Superior temporal gyrus (tissue), 1 donor: ENCODE data around the gene SVOPL.
"Not testable (repeated sequence)": the region's sequence is repeated elsewhere in the genome, so short reads cannot be mapped to it uniquely, and the experiment has no call there.

Experiments used
- DNase-seq: peaks from one replicate; pipeline ENCODE4 v3.0.0-alpha.2; 2016; ENCODE audit errors: extremely low spot score

The SVOPL gene

DNA sequence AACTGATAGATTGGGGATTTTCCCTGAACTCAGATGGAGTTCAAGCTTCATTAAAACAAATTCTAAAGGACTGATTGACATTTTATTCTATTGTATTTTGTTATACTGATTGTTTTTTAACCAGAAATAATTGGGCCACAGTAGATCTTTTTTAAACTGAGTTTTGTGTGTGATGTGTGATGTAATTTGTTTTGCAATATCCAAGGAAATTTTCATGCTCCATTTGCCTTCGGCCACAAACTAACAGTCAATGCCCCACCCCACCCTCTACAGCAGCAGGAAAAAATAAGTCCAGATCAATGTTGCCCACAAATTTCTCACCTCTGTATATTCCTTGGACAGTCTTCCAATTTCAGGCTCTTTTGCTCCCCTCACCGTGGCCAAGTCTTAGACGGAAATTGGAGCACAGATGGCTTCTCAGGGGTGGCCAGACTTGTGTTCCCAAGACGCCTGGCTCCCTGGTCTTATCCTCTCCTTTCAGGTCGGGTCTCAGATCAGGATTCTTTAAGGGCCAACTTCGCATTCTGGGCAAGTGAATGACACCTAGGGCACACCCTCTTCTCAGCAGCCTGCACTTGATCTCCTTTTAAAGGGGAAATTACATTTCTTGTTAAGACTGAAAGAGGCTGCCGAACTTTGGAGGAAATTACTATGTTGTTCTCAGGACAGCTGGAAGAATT, at the start of gene SVOPL:
SVOPL (minus strand) TSS at position 506 of the 680 bp plus-strand sequence. CDS start 22,317 bp downstream, outside the sequence.
- no peak for DNase-seq

DNA sequence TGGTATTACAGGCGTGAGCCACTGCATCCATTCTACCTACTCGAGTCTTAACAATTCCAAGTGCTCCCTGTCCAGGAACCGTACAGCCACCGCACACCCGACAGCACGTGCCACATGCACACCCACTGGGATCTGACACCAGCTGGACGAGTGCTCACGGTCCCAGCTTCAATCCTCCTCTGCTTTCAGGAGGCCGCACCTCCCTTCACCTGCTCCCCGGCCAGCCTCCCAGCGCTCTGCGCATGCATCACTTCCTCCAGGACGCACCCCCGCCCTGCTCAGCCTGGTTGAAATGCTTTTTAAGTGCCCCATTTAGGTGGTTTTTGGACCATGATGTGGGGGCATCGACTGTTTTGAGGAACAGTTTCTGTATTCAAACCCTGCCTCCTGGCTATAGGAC, 49.3 kb upstream of the SVOPL start:
- no peak for DNase-seq

GRCh38 chr7:138749960-138750359, 48.8 kb upstream of the SVOPL start:
- DNase-seq, result no peak

DNA sequence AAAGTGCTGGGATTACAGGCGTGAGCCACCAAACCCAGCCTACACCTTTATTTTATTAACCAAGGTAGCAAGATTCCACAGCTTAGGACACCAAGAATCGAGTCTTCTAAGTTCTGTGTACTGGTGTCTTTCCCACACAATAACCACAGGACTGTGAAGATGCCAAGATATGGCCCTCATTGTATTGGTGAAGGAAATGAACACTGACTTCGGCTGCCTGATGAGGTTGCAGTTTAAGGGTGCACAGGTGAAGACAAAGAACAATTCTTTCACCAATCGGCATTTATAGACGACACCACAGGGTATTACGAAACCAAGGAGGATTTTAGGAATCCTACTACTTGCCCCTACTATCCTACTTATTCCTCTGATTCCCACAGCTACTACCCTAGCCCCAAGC, 47.5 kb upstream of the SVOPL start:
- no peak for DNase-seq

DNA sequence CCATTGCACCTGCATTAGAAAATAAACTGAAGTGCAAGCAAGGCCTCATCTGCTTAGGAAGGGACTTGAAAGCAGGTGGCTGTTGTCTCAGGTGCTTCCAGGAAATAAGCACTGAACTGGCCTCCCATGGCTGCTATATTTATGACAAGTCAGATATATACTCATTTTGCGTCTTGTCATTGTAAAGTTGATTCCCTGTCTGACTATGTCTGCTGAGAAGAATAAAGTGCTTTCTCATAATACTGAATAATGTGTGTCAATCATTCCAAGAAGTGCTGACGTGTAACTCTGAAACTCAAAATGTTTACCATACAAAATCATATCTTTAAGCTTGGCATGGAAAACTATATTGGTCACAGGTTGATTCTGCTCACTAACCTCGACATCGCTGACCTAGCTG, 44.9 kb upstream of the SVOPL start:
- DNase-seq, result no peak

DNA sequence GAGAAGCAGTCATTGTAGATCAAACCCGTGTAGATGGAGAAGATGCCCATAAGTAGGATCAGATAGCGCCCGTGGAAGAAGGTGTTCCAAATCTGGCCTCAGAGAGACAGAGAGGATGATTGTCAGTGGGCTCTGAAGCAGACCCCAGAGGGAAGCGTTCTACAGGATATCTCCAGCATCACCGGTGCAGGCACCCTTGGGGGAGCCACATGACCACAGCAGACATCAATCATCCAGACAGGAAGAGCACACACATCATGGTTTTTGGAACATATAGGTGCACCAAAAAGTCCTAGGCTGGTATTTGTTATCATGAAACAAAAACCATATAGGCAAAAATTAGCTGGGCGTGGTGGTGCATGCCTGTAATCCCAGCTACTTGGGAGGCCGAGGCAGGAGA, 44.0 kb upstream of the SVOPL start:
- no peak for DNase-seq

GRCh38 chr7:138741453-138741735, 40.2 kb upstream of the SVOPL start:
- DNase-seq, result no peak

DNA sequence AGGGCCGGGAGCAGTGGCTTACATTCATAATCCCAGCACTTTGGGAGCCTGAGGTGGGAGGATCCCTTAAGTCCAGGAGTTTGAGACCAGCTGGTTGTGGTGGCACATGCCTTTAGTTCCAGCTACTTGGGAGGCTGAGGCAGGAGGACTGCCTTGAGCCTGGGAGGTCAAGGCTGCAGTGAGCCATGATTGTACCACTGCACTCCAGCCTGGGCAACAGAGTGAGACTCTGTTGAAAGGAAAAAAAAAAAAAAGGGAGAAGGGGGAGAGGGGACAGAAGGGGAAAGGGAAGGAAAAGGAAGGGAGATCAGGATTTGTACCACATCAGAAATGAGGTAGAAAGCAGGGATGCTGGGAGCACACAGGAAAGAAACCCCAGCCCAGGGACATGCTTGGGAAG, 38.7 kb upstream of the SVOPL start:
- no peak for DNase-seq

DNA sequence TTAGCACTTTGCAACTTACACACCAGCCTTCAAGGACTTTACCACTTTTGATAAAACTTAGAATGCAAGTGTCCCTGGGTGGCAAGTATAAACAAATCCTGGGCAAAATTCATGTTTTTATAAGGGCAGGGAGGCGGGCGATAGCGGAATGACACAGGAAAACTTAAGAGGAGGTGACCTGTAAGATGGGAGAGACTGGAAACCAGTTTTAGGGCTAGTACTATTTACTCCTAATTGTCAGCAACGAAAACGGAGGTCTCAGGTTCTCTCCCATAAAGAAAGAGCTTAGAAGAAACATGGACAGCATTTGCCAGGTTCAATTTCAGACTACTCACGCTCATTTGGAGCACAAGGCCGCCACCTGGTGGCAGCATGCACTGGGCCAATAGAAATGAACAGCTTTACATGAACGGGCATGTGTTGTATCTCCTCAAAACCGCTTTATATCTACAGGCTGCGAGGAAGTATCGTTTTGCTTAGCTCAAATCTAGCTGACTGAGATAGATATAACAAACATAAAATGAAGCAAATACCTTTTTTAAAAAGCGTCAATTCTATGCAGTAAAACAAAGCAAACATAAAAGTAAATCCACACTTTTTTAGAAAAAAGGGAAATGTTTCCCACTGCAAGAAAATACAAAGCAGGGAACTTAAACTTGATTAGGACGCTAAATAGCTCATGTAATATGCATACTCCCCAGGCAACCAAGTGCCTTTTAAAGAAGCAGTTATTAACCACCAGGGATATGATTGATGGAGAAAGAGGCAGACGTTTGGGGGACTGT, 37.6 kb upstream of the SVOPL start:
- peak; percentile 98 for DNase-seq

- no peak for DNase-seq
These were observed 37.0 kb upstream of the SVOPL start for GRCh38 chr7:138738114-138738513.

DNA sequence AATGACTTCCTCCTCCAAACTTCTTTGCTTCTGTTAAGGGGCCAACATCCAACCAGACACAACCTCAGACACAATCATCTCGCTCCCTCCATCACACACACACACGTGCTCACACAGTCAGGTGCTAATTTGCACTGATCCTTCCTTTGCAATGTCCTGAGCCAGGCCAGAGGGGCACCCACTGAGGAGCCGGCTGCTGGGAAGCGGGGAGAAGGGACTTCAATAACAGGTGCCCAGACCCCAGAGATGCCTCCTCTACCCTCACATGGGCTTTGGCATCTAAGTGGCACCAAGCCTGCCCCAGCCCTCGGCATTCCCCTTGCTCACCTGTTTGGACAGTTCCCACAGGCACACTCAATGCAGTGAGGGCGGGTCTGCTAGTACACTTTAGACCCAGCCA, 34.2 kb upstream of the SVOPL start:
- DNase-seq, result no peak

- DNase-seq, result not testable (repeated sequence)
These were observed 30.6 kb upstream of the SVOPL start for GRCh38 chr7:138731733-138732132.

GRCh38 chr7:138729444-138729843, 28.3 kb upstream of the SVOPL start:
- DNase-seq, result no peak

GRCh38 chr7:138727336-138728099, 26.4 kb upstream of the SVOPL start:
- DNase-seq, result no peak

DNA sequence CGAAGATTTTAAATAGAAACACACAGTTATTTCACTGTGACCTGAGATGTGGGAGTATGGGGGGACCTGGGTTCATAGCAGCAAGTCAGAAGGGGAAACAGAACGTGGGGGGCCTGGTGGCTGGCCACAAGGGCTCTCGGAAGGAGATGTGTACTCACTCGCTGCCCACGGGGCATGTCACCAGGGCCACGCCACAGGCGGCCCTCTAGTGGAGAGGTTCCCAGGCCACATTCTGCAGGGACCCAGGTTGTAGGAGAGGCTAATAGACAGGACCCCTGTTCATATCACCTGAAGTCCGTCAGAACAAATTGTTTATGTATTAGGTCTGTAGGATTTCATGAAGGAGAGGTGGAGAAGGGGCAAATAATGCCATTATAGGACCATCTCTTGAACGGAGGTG, 25.1 kb upstream of the SVOPL start:
- DNase-seq, result no peak

GRCh38 chr7:138720286-138720685, 19.1 kb upstream of the SVOPL start:
- DNase-seq, result no peak

GRCh38 chr7:138716889-138717288, 15.7 kb upstream of the SVOPL start:
- DNase-seq, result no peak

GRCh38 chr7:138713191-138713590, 12.0 kb upstream of the SVOPL start:
- no peak for DNase-seq

DNA sequence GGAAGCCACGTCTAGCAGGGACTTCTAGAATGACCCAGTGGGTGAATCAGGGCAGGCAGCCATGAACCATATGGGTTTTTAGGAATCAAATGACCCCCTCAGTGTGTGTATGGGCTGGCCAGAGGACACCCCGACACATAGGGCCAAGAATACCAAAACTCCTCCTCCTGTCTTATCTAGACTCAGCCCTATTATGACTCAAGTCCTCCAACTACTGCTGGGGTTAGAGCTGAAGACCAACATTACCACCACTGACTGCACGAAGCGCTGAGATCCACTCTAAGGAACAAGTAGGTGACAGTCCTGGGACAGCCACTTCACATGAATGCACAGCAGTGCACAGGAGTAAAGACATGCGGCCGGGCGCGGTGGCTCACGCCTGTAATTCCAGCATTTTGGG, 11.5 kb upstream of the SVOPL start:
- no peak for DNase-seq

DNA sequence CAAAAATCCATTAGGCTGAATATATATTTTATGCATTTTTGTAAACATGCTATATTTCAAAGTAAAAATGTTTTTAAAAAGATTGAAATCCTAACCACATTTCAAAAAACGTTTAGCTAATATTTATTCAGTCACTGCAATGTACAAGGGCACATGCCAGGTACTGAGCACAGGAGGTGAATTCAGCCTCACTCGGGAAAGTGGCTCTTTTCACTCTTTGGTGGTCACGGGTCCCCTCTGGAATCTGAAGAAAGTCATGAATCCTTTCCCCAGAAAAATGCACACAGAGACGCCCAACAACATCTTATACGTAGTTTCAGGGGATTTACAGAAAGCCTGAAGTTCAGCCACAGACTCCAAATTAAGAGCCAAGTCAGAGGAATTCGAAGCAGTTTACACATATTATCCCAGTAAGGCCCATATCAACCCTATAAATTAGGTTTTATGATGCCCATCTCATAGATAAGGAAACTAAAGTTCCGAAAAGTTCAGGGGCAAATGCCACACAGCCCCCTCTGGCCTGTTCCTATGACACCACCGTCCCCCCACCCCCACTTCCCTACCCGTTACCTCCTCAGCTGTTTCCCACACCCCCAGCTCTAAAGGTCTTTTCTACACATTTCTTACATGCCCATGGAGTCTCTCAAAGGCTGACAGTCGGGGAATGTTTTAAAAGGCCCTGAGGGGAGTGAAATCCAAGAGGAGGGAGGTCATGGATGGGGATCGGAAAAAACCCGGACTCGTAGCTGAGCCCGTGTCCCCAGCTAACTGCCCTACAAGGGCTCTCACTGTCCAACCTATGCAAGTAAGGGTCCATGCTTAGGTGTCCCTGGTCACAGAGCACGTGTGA, 9.6 kb upstream of the SVOPL start:
- DNase-seq, result no peak

GRCh38 chr7:138705167-138705566, 4.0 kb upstream of the SVOPL start:
- DNase-seq, result no peak

DNA sequence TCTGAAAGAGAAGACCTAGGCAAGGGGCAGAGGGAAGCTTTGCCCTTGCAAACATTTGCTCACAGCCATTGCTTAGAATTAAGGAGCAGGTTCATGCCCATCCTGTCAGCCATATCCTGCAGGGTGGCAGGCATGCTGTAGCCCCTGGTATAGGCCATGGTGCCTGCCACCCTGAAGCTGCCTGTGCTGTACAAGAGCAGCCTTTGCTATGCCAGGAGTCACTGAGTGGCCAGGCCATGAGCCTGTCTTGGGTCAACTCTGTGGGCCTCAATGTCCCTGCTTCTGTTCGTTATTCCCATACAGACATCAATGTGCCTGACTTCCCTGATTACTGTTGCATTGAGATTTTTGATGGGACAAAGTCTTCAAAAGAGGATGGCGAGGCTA, 368 bp upstream of the SVOPL start:
- DNase-seq, result no peak
